ENCODE results near the gene YEATS2.

GRCh38 chr3:183697610-183698317 lies at the start of gene YEATS2:
- TF ChIP-seq CTCF (IDR thresholded peaks at IDR 0.05) (no peak), MAX (IDR thresholded peaks at IDR 0.05; ENCODE audit: low read depth) (peak; percentile 54; the same call in 1 of the 2 replicates), NRF1 (IDR thresholded peaks at IDR 0.05; ENCODE audit: low read depth, low read length) (peak; percentile 41), FOXJ3 (CRISPR knock-in tag; IDR thresholded peaks at IDR 0.05) (no peak), PBX3 (IDR thresholded peaks at IDR 0.05) (no peak), YY1 (IDR thresholded peaks at IDR 0.05; ENCODE audit: low read depth) (no peak)

Measured in SK-N-SH (cell line).